H1 (cell line): ENCODE measurements around the gene B4GAT1. TPM values are rescaled to one million over a fixed set of nuclear protein-coding genes. Genes with fewer than 3 reads are reported as not detected.

ENCODE experiments used
- CTCF ChIA-PET: fragments of 300-600 bp; sonication (Branson Sonifier 250); formaldehyde crosslinking; loops from one replicate; lab custom pipeline; 2021; ENCODE audit not compliant: partially characterized antibody; lab: Charles Lee
- POLR2A ChIA-PET: fragments of 300-600 bp; sonication (Branson Sonifier 250); formaldehyde crosslinking; loops from one replicate; lab custom pipeline; 2021; ENCODE audit warnings: inconsistent platforms; ENCODE audit not compliant: partially characterized antibody; lab: Charles Lee
- DNase-seq, 2 experiments: peaks; one replicate each; pipeline versions ENCODE4 v3.0.0 to v3.0.0-alpha.2; 2010 to 2022; ENCODE audit warnings: low spot score in 2 of 2, low read depth in 1 of 2, mixed read lengths in 1 of 2
- FAIRE-seq: peaks from 2 replicates; lab custom pipeline; 2011; peaks lifted over from hg19 to GRCh38; lab: Jason Lieb, UNC
- H2AFZ ChIP-seq: 2 replicates; pipeline ENCODE4 v1.8.1; 2012; ENCODE audit warnings: low read length, inconsistent platforms
- H2AK5ac ChIP-seq: 2 replicates; pipeline ENCODE4 v1.6.1; 2013; ENCODE audit warnings: low read depth, low read length
- H2BK120ac ChIP-seq: replicated peaks from 2 replicates; pipeline ENCODE3; 2013; ENCODE audit warnings: low read depth, low read length, inconsistent platforms
- H2BK12ac ChIP-seq: 2 replicates; pipeline ENCODE4 v1.6.1; 2013; ENCODE audit warnings: low read depth, low read length
- H2BK15ac ChIP-seq: 2 replicates; pipeline ENCODE4 v1.6.1; 2013; ENCODE audit warnings: low read length
- H2BK20ac ChIP-seq: 2 replicates; pipeline ENCODE4 v1.6.1; 2013; ENCODE audit warnings: low read length
- H2BK5ac ChIP-seq: 2 replicates; pipeline ENCODE4 v1.6.1; 2013; ENCODE audit warnings: low read depth, low read length
- H3K14ac ChIP-seq: 2 replicates; pipeline ENCODE4 v1.6.1; 2013; ENCODE audit warnings: inconsistent platforms; ENCODE audit not compliant: insufficient read length
- H3K18ac ChIP-seq: 2 replicates; pipeline ENCODE4 v1.6.1; 2013; ENCODE audit warnings: low read length; ENCODE audit errors: extremely low read depth
- H3K23ac ChIP-seq: 2 replicates; pipeline ENCODE4 v1.6.1; 2013; ENCODE audit warnings: inconsistent platforms; ENCODE audit not compliant: insufficient read length
- H3K23me2 ChIP-seq: 2 replicates; pipeline ENCODE4 v1.6.1; 2013; ENCODE audit warnings: low read depth, low read length
- H3K27ac ChIP-seq: 2 replicates; pipeline ENCODE4 v1.6.1; 2011; ENCODE audit warnings: low read depth, low read length, inconsistent platforms
- H3K27me3 ChIP-seq, 4 experiments: replicated peaks in 1 of 4; 1 replicate in 1 of 4; 2 replicates in 3 of 4; pipeline versions ENCODE4 v1.6.1 to v1.8.1; 2011 to 2013; ENCODE audit warnings: low read length in 3 of 4, mild to moderate bottlenecking in 3 of 4, inconsistent platforms in 2 of 4, mixed read lengths in 2 of 4, moderate library complexity in 1 of 4; ENCODE audit not compliant: control insufficient read depth in 3 of 4, insufficient read depth in 3 of 4; ENCODE audit errors: extremely low read depth in 1 of 4
- H3K36me3 ChIP-seq, 4 experiments: 2 replicates each; pipeline versions ENCODE4 v1.6.1 to v1.8.1; 2011 to 2013; ENCODE audit warnings: mild to moderate bottlenecking in 4 of 4, low read length in 3 of 4, moderate library complexity in 2 of 4, control low read depth in 1 of 4, inconsistent platforms in 1 of 4; ENCODE audit not compliant: insufficient read depth in 4 of 4, control insufficient read depth in 2 of 4
- H3K4ac ChIP-seq: replicated peaks from 2 replicates; pipeline ENCODE3; 2013; ENCODE audit warnings: low read length, low read depth, mixed read lengths, inconsistent platforms; ENCODE audit not compliant: insufficient read length
- H3K4me1 ChIP-seq, 4 experiments: replicated peaks in 1 of 4; 1 replicate in 1 of 4; 2 replicates in 3 of 4; pipeline versions ENCODE4 v1.6.1 to v1.8.1; 2011 to 2013; ENCODE audit warnings: low read length in 3 of 4, inconsistent platforms in 2 of 4, mixed read lengths in 1 of 4; ENCODE audit not compliant: insufficient read depth in 4 of 4, control insufficient read depth in 3 of 4
- H3K4me2 ChIP-seq, 2 experiments: 2 replicates each; pipeline versions ENCODE4 v1.6.1 to v1.8.1; 2011 to 2013; ENCODE audit warnings: low read depth in 2 of 2, low read length in 2 of 2, control low read depth in 1 of 2, inconsistent platforms in 1 of 2, mild to moderate bottlenecking in 1 of 2; ENCODE audit not compliant: insufficient read depth in 1 of 2
- H3K4me3 ChIP-seq, 4 experiments: fragments of 200-600, 300-600 bp in 1 of 4; sonication (generic), shearing (Covaris generic), sonication (Bioruptor Twin) in 1 of 4; 2 replicates each; pipeline versions ENCODE4 v1.5.1 to v1.8.1; 2011 to 2016; ENCODE audit warnings: low read length in 4 of 4, low read depth in 3 of 4, control low read depth in 2 of 4, inconsistent platforms in 2 of 4, mild to moderate bottlenecking in 2 of 4, mixed read lengths in 1 of 4, moderate library complexity in 1 of 4; ENCODE audit not compliant: insufficient read depth in 2 of 4; ENCODE audit errors: extremely low read depth in 1 of 4
- H3K56ac ChIP-seq: replicated peaks from 2 replicates; pipeline ENCODE3; 2013; ENCODE audit warnings: low read depth, mild to moderate bottlenecking, mixed read lengths, low read length, inconsistent platforms; ENCODE audit not compliant: insufficient read length
- H3K79me1 ChIP-seq: 2 replicates; pipeline ENCODE4 v1.6.1; 2013; ENCODE audit warnings: low read depth, low read length, control low read depth
- H3K79me2 ChIP-seq, 2 experiments: 2 replicates each; pipeline versions ENCODE4 v1.6.1 to v1.8.1; 2012 to 2013; ENCODE audit warnings: low read length in 2 of 2, mild to moderate bottlenecking in 2 of 2, inconsistent platforms in 1 of 2; ENCODE audit not compliant: insufficient read depth in 2 of 2, control insufficient read depth in 1 of 2
- H3K9ac ChIP-seq, 4 experiments: replicated peaks in 1 of 4; 1 replicate in 1 of 4; 2 replicates in 3 of 4; pipeline versions ENCODE4 v1.6.1 to v1.8.1; 2011 to 2013; ENCODE audit warnings: low read depth in 3 of 4, low read length in 3 of 4, control low read depth in 2 of 4, mild to moderate bottlenecking in 2 of 4, moderate library complexity in 2 of 4, inconsistent platforms in 1 of 4; ENCODE audit errors: extremely low read depth in 1 of 4
- H3K9me3 ChIP-seq, 2 experiments: 2 replicates each; pipeline versions ENCODE4 v1.6.1 to v1.8.1; 2012 to 2013; ENCODE audit warnings: mild to moderate bottlenecking in 2 of 2, moderate library complexity in 2 of 2, control low read depth in 1 of 2, inconsistent platforms in 1 of 2, low read depth in 1 of 2, low read length in 1 of 2, mixed read lengths in 1 of 2; ENCODE audit not compliant: insufficient read depth in 2 of 2
- H4K20me1 ChIP-seq, 2 experiments: replicated peaks in 1 of 2; 2 replicates each; pipeline versions ENCODE3 to v1.8.1; 2011 to 2013; ENCODE audit warnings: inconsistent platforms in 2 of 2, low read length in 2 of 2, mild to moderate bottlenecking in 1 of 2; ENCODE audit not compliant: insufficient read depth in 2 of 2, control insufficient read depth in 1 of 2
- H4K5ac ChIP-seq: 2 replicates; pipeline ENCODE4 v1.6.1; 2013; ENCODE audit warnings: low read length, low read depth, mixed read lengths, inconsistent platforms; ENCODE audit not compliant: insufficient read length
- H4K8ac ChIP-seq: 2 replicates; pipeline ENCODE4 v1.8.0; 2013; ENCODE audit warnings: mild to moderate bottlenecking, moderate library complexity, low read length, inconsistent platforms; ENCODE audit not compliant: insufficient read depth; ENCODE audit errors: extremely low read depth
- H4K91ac ChIP-seq: replicated peaks from 2 replicates; pipeline ENCODE3; 2013; ENCODE audit warnings: low read length, mixed read lengths, inconsistent platforms; ENCODE audit not compliant: insufficient read length
- CEBPB ChIP-seq: IDR thresholded peaks from 2 replicates; pipeline ENCODE4 v1.6.1; 2012; ENCODE audit warnings: low read depth, low read length
- CHD2 ChIP-seq: IDR thresholded peaks from 2 replicates; pipeline ENCODE4 v1.6.1; 2012; ENCODE audit warnings: low read length, improper control_type of control experiment
- CREB1 ChIP-seq: IDR thresholded peaks from 2 replicates; pipeline ENCODE4 v1.6.1; 2012; ENCODE audit warnings: inconsistent platforms
- GABPA ChIP-seq: IDR thresholded peaks from 2 replicates; pipeline ENCODE4 v1.6.1; 2011; ENCODE audit warnings: mild to moderate bottlenecking, low read length, moderate library complexity, borderline replicate concordance; ENCODE audit not compliant: insufficient read depth
- KDM4A ChIP-seq: IDR thresholded peaks from one replicate; pipeline ENCODE4 v1.7.1; 2012; ENCODE audit warnings: low read depth, mild to moderate bottlenecking, moderate library complexity, low read length, inconsistent platforms; ENCODE audit not compliant: severe bottlenecking
- KDM5A ChIP-seq: fragments of 200-600 bp; IDR thresholded peaks from 2 replicates; pipeline ENCODE4 v1.7.1; 2012; ENCODE audit warnings: mild to moderate bottlenecking, low read length, inconsistent platforms, mixed read lengths
- MAX ChIP-seq: IDR thresholded peaks from 2 replicates; pipeline ENCODE4 v1.6.1; 2012; ENCODE audit warnings: inconsistent platforms
- NANOG ChIP-seq: IDR thresholded peaks from 2 replicates; pipeline ENCODE4 v1.6.1; 2011; ENCODE audit warnings: low read length, low read depth, mild to moderate bottlenecking, inconsistent platforms; ENCODE audit not compliant: insufficient read depth, poor library complexity, severe bottlenecking
- NRF1 ChIP-seq: IDR thresholded peaks from 2 replicates; pipeline ENCODE4 v1.6.1; 2011; ENCODE audit warnings: mild to moderate bottlenecking, low read depth, low read length, improper control_type of control experiment
- PHF8 ChIP-seq: fragments of 200-600 bp; sonication (generic); conservative IDR thresholded peaks from 2 replicates; pipeline ENCODE4 v1.7.1; 2012; ENCODE audit warnings: low read depth, mild to moderate bottlenecking, inconsistent platforms, low read length, moderate library complexity
- POLR2AphosphoS5 ChIP-seq: IDR thresholded peaks from 2 replicates; pipeline ENCODE4 v1.6.1; 2011; ENCODE audit warnings: low read depth, low read length
- RAD21 ChIP-seq, 2 experiments: IDR thresholded peaks in 1 of 2; conservative IDR thresholded peaks in 1 of 2; 2 replicates each; pipeline ENCODE4 v1.6.1; 2011; ENCODE audit warnings: low read depth in 2 of 2, low read length in 2 of 2, improper control_type of control experiment in 1 of 2, inconsistent platforms in 1 of 2, mild to moderate bottlenecking in 1 of 2, moderate library complexity in 1 of 2
- SIRT6 ChIP-seq: IDR thresholded peaks from one replicate; pipeline ENCODE4 v1.7.1; 2012; ENCODE audit warnings: low read length, inconsistent platforms
- SP4 ChIP-seq: IDR thresholded peaks from 2 replicates; pipeline ENCODE4 v1.6.1; 2012; ENCODE audit warnings: low read length, inconsistent platforms
- TEAD4 ChIP-seq: IDR thresholded peaks from 2 replicates; pipeline ENCODE4 v1.6.1; 2012; ENCODE audit warnings: low read depth, low read length, inconsistent platforms, mixed read lengths
- WGBS, 2 experiments: shearing (Covaris generic) in 1 of 2; methylation state at CpG; one replicate each; pipeline versions ENCODE4 v1.1.6 to v1.1.7; 2013 to 2015; ENCODE audit warnings: low lambda C conversion rate in 2 of 2, mixed read lengths in 2 of 2, inconsistent platforms in 1 of 2, low coverage in 1 of 2, missing lambda C conversion rate in 1 of 2; ENCODE audit not compliant: insufficient replicate concordance in 2 of 2, insufficient coverage in 1 of 2, insufficient read length in 1 of 2; ENCODE audit errors: extremely low coverage in 1 of 2, missing lambda C conversion rate in 1 of 2; 5-methylcytosine and 5-hydroxymethylcytosine counted together
- polyA plus RNA-seq, 7 experiments: library from polyadenylated mRNA; depleted of rRNA in 3 of 7; stranded (reverse) in 5 of 7; unstranded in 2 of 7; fragments of >200 nt in 5 of 7; fragments of 200-250 nt in 2 of 7; gene quantifications; 1 replicate in 5 of 7; 2 replicates in 1 of 7; 4 replicates in 1 of 7; pipeline versions ENCODE4 v1.2.1 to v1.2.3, GENCODE V29; 2011 to 2013; ENCODE audit warnings: missing spikeins in 2 of 7, mixed read lengths in 2 of 7
- total RNA-seq: library from RNA; stranded (reverse); fragmentation: NEBNext Ultra II Directional; extraction: Animal tissue kit (Norgen Biotek cat#: 25700); gene quantifications from 2 replicates; pipeline ENCODE4 v1.2.1, GENCODE V29; 2021

The B4GAT1 gene
- total and polyA plus RNA-seq, 2 of the 8 experiments (the other 6 are each of a cell fraction or from before 2014, with no cell fraction given): 22.2 to 27.8 TPM

- Histone ChIP-seq H2BK12ac (0 out of 2 replicates have a peak overlapping the region, but pooled peaks have one; percentile 23), H3K9me3 (no peaks in the 10 kb centered on the region), H3K4me2 (no peak overlapping the region), H2BK20ac (no peak overlapping the region), H3K4ac (no peak overlapping the region), H3K4me1 (peaks cover 3 to 13% (median 6%) of the 10 kb centered on the region in 4 experiments; a peak in 6 of 7 replicates), H2AK5ac (no peak overlapping the region), H3K14ac (no peak overlapping the region), H3K23ac (no peak overlapping the region), H2AFZ (no peak overlapping the region), H3K79me1 (no peaks in the 10 kb centered on the region), H4K5ac (no peak overlapping the region), H3K36me3 (no peaks in the 10 kb centered on the region), H3K9ac (no peak overlapping the region), H4K20me1 (no peaks in the 10 kb centered on the region), H4K8ac (no peak overlapping the region), H3K27ac (no peak overlapping the region), H3K4me3 (no peak overlapping the region), H3K79me2 (no peaks in the 10 kb centered on the region), H3K56ac (no peak overlapping the region), H3K18ac (no peak overlapping the region), H3K27me3 (peaks cover 0 to 3% (median 0%) of the 10 kb centered on the region in 4 experiments; a peak in 2 of 7 replicates), H4K91ac (no peak overlapping the region), H2BK15ac (no peak overlapping the region), H3K23me2 (peaks cover 8% of the 10 kb centered on the region), H2BK120ac (no peak overlapping the region), H2BK5ac (no peak overlapping the region)
- ChIA-PET CTCF (interaction anchor here (1.0 to 11.7 kb wide), 7 partner anchors 8 to 35 kb away, joined by 4 to 242 read pairs (median 57); partner anchors contain the start of genes BRMS1, RIN1, TMEM151A and YIF1A), POLR2A (interaction anchor here (1.2 to 4.1 kb wide), 4 partner anchors 14 to 61 kb away, joined by 4 to 16 read pairs (median 5); partner anchors contain the start of gene BRMS1)
- FAIRE-seq (no peak), DNase-seq (no peak)
- 77% methylated on average over 3 of the region's 3 CpGs; no CpG with 5 or more reads in 1 of the 2 experiments for WGBS, 2 experiments
- TF ChIP-seq POLR2AphosphoS5 (no peak), NANOG (no peak), KDM4A (no peak), RAD21 (IDR thresholded peaks at IDR 0.05 in 1 of 2, conservative IDR thresholded peaks at IDR 0.05 in 1 of 2; ENCODE audit: low read depth in 2 of 2, low read length in 2 of 2) (no peak), TEAD4 (no peak), CEBPB (no peak), PHF8 (no peak), MAX (no peak), SP4 (no peak), SIRT6 (no peak), CREB1 (no peak), KDM5A (no peak), NRF1 (no peak), CHD2 (no peak), GABPA (no peak)
These were observed 38.0 kb downstream of the B4GAT1 start for GRCh38 chr11:66309475-66309874.
